ENCODE results near the gene USP30. TPM values are rescaled to one million over a fixed set of nuclear protein-coding genes. Genes with fewer than 3 reads are reported as not detected.

The USP30 gene
- total and polyA plus RNA-seq, 8 donors, result 3.2 to 41.4 (median 10.9) TPM

GRCh38 chr12:109110988-109111495, 58.7 kb downstream of the USP30 start:
- Histone ChIP-seq H3K4me1 (peaks cover 44 to 55% (median 49%) of the 10 kb centered on the region in 4 donors), H3K9me3 (no peaks in the 10 kb centered on the region), H3K27me3 (no peaks in the 10 kb centered on the region), H3K27ac (peak overlapping the region; percentile 88 to 95 (median 93)), H3K4me3 (peak overlapping the region; percentile 46 to 65 (median 52)), H3K36me3 (peaks cover 11 to 41% (median 38%) of the 10 kb centered on the region in 4 donors)
- 1 to 15% (median 11%) methylated on average over 15 to 28 of the region's 28 CpGs for WGBS, 5 donors
- intact Hi-C loops (cut with DNase I; ENCODE audit: low total_unique reads), result no loop called here
- DNase-seq, result peak; percentile 95 to 97
- TF ChIP-seq POLR2A (IDR thresholded peaks at IDR 0.05) (peak in 2 of 4 donors; percentile 32 to 63), EP300 (IDR thresholded peaks at IDR 0.05) (peak; percentile 97), CTCF (IDR thresholded peaks at IDR 0.05) (no peak), POLR2AphosphoS5 (IDR thresholded peaks at IDR 0.05) (peak; percentile 92 to 95 (median 92))

DNA sequence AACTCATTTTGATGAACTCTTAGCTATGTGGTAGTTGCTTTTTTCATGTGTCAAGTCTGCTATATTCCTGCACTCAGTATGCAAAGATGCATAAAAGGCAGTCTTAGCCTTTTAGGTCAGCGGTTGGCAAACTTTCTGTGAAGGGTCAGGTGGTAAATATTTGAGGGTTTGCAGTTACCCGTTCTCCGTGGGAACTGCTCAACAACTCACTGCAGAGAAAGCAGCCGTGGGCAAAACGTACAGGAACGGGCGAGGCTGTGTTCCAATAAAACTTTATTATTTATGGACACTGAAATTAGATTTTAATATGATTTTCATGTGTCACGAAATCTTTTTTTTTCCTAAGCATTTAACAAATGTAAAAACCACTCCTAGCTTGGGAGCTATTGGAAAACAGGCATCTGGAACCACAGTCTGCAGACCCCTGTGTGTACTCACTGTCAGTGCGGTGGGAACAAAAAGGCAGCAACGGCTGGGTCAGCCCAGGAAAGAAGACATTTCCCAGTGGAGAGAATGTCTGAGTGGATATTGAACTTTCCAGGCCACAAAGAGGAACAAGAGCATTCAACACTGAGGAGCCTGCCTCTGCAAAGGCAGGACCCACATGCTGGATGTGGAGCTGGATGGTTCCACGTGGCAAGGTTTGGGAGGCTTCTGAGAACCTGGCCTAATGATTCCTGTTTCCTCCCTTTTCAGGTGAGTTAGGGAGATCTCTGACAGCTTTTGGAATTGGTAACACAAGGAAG, 60.5 kb downstream of the USP30 start:
- 47 to 64% (median 56%) methylated on average over 11 of the region's 11 CpGs for WGBS, 5 donors
- Histone ChIP-seq H3K4me3 (peak overlapping the region in 2 of 4 donors; percentile 7 to 20), H3K36me3 (peaks cover 1 to 24% (median 21%) of the 10 kb centered on the region in 4 donors), H3K27ac (peak overlapping the region; percentile 58 to 95 (median 93)), H3K4me1 (peaks cover 61 to 73% (median 66%) of the 10 kb centered on the region in 4 donors), H3K27me3 (no peaks in the 10 kb centered on the region), H3K9me3 (no peaks in the 10 kb centered on the region)
- intact Hi-C loops (cut with DNase I; ENCODE audit: low total_unique reads), result no loop called here
- peak in 1 of 3 donors; percentile 60 for TF ChIP-seq POLR2AphosphoS5 (IDR thresholded peaks at IDR 0.05)
- TF ChIP-seq EP300 (IDR thresholded peaks at IDR 0.05), result no peak
- DNase-seq, result no peak

DNA sequence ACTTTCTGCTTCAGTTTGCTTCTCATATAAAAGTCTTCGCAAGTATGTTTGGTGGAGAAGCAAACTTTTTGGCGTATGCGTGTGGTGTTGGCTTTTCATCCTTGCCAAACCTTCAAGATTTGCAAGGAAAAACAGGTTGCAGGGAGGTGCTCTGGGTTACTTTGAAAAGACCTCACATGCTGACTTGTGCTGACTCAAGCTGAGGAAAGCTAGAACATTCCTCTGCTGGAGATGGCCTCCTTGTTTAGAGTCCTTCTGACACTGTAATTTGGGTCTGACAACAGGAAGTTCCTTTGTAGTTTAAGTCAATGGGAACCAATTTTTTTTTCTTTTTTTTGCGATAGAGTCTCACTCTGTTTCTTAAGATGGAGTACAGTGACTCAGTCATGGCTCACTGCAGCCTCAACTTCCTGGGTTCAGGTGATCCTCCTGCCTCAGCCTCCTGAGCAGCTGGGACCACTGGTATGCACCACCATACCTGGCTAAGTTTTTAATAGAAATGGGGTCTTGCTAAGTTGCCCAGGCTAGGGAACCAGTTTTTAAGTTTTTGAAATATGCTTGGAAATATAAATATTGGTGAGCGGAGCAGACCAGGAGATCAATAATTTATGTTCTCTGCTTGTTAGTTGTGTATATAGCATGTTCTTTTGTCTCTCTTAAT, 61.4 kb downstream of the USP30 start:
- Histone ChIP-seq H3K4me3 (peak overlapping the region in 1 of 4 donors; percentile 20), H3K27ac (peak overlapping the region; percentile 81 to 95 (median 93)), H3K36me3 (peaks cover 0 to 15% (median 12%) of the 10 kb centered on the region in 4 donors), H3K9me3 (no peaks in the 10 kb centered on the region), H3K27me3 (no peaks in the 10 kb centered on the region), H3K4me1 (peaks cover 67 to 81% (median 73%) of the 10 kb centered on the region in 4 donors)
- TF ChIP-seq CTCF (IDR thresholded peaks at IDR 0.05) (no peak), POLR2AphosphoS5 (IDR thresholded peaks at IDR 0.05) (peak in 1 of 3 donors; percentile 83), POLR2A (IDR thresholded peaks at IDR 0.05) (no peak), EP300 (IDR thresholded peaks at IDR 0.05) (no peak)
- 44 to 57% (median 49%) methylated on average over 5 of the region's 5 CpGs for WGBS, 5 donors
- no peak for DNase-seq
- intact Hi-C loops (cut with DNase I; ENCODE audit: low total_unique reads), result no loop called here

- no peak for DNase-seq
- H3K27ac ChIP-seq, result peak overlapping the region; percentile 65 to 95 (median 93)
- H3K9me3 ChIP-seq, result no peaks in the 10 kb centered on the region
- H3K4me3 ChIP-seq, result no peak overlapping the region
- H3K4me1 ChIP-seq, result peaks cover 75 to 89% (median 81%) of the 10 kb centered on the region in 4 donors
- TF ChIP-seq POLR2AphosphoS5 (IDR thresholded peaks at IDR 0.05) (no peak), CTCF (IDR thresholded peaks at IDR 0.05) (no peak), EP300 (IDR thresholded peaks at IDR 0.05) (no peak), POLR2A (IDR thresholded peaks at IDR 0.05) (no peak)
- intact Hi-C loops (cut with DNase I; ENCODE audit: low total_unique reads), result no loop called here
- H3K27me3 ChIP-seq, result no peaks in the 10 kb centered on the region
- 40 to 57% (median 44%) methylated on average over 2 of the region's 2 CpGs for WGBS, 5 donors
- H3K36me3 ChIP-seq, result peaks cover 0 to 7% (median 6%) of the 10 kb centered on the region in 4 donors
These were observed 62.3 kb downstream of the USP30 start for GRCh38 chr12:109114644-109115043.
